Cerebellar nuclear complex (tissue), 1 donor: ENCODE results near the gene DYRK1B.

Source experiments
- DNase-seq, 2 experiments: peaks; one replicate each; lab custom pipeline; 2025; lab: John Stamatoyannopoulos, UW

Gene DYRK1B

DNA sequence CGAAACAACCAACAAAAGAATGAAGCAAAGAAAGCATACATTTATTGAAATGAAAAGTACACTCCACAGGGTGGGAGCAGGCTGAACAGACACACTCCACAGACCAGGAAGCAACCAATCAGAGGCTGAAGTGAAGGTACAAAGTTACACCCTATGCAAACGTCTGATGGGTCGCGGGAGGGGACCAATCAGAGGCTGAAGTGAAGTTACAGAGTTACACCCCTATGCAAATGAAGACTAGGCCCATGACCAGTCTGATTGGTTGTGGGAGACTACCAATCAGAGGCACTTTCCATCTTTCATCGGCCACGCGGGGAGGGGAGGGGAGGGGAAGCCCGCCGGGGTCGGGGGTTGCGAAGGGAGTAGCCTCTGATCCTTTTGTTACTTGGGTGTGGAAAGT is 24.6 kb upstream of the DYRK1B start:
- DNase-seq = no peak

DNA sequence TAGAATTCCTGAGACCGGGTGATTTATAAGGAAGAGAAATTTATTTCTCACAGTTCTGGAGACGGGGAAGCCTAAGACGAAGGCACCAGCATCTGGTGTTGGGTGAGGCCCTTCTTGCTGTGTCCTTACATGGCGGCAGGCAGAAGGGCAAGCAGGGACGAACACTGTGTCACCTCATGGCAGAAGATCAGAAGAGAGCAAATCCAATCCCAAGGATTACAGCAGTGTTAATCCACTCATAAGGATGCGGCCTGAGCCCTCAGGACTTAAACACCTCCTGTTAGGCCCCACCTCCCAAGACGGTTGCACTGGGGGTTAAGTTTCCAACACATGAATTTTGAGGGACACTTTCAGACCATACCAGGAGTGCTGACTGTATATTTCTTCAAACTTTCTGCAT is 18.9 kb upstream of the DYRK1B start:
- DNase-seq = no peak

DNA sequence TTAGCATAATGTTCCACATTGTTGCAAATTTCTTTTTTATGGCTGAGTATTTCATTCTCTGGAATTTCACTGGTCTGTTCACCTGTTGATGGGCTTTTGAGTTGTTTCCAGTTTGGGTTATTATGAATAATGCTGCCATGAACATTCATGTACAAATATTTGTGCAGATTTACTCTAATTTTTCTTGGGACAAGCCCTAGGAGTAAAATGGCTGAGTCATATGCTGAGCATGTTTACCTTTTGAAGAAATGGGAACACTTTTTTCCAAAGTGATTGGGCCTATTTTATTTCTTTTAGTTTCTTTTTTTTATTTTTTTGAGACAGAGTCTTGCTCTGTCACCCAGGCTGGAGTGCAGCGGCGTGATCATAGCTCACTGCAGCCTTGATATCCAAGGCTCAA is 16.9 kb upstream of the DYRK1B start:
- DNase-seq = no peak

DNA sequence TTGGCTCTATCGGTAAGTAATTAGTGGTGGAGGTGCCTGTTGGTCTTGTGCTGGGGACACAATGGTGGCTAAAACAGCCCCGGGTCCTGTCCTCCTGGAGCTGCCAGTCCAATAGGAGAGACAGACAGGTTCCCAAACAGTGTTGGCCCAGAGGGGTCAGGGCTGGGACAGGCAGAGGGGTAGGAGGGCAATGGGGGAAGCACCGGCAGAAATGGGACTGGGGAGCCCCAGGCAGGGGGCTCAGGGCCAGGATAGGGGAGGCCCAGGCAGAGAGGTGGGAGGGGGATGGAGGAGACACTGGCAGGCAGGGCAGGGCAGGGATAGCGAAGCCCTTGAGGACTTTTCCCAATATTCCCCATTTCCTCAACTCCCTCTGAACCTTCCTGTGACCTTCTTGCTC is 14.4 kb upstream of the DYRK1B start:
- no peak for DNase-seq

DNA sequence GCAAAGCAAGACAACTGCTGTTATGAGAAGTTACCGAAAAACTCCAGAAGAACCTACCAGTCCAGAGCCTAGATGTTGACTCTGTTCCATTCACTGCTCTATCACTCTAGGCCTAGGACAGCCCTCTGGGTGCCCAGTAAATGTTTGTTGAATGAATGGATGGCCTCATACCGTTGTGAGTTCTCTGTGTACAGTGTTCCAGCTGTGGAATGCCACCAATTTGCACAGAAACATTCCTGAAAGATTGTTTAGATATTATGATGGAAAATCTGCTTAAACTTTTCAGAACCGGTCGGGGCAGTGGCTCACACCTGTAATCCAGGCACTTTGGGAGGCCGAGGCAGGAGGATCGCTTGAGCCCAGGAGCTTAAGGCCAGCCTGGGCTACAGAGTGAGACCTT is 13.6 kb upstream of the DYRK1B start:
- no peak for DNase-seq

DNA sequence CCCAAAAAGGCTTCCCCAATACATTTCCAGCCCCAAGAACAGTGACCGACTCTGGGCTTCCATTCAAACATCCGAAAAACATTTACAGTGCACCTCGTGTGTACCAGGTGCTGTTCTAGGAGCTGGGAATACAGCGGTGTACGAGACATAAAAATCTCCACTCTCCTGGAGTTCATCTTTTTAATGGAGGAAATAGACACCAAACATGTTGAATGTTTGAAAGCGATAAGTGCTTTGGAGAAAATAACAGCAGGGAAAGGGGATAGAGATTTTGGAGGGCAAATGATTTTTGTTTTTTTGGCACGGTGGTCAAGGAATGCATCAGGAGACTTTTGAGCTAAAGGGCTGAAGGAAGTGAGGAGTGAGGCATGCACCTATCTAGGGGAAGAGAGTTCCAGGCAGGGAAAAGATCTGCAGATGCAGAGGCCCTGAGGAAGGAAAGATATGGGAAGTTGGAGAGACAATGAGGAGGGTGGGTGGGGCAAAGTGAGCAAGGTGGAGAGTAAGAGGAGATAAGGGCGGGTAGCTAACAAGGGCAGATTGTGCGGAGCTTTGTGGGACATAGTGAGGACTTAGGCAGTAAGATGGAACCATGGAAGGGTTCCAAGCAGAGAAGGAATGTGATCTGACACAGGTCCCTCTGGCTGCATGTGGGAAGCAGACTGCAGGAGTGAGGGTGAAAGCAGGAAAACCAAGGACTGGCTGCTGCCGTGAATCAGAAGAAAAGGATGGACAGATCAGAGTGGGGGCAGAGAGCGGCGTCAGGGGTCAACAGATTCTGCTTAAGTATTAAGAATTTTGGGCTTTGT is 12.9 kb upstream of the DYRK1B start:
- no peak for DNase-seq

DNA sequence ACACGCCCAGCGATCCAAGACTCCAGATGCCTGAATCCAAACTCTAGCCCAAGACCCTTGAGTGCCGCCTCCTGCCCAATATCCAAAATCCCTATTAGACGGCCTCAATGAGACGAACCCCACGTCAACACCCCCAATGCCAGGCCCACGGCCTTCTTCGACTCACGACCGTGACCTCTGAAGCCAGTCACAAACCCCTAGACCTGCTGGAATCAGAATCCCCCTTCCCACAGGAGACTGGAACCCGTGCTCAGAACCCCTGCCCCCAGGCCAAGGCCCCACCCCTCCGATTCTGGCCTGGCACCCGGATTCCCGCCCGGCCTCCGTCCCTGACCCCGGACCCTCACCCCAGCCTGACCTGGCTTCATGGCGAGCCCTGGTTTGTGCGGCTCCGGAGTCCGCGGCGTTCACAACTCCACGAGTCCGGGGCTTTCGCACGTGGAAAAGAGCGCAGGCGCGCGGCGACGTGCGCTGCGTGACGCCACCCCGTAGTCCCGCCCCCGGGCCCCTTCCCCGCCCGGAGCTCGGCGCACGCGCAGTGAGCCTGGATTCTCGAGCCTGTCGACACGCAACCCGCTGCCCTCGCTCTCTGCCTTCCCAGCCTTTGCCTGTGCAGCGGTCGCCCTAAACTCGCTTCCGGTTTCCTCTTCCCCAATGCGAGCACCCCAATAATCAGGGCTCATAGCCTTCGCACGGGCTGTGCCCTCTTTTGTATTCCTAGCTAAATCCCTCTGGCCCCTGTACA is 12.1 kb upstream of the DYRK1B start, which contains the start of gene FBL:
TSS of gene FBL (minus strand) at position 447 of the 745 bp plus-strand sequence. CDS start at position 368, 79 bp downstream.
- DNase-seq = peak; percentile 22 to 80

DNA sequence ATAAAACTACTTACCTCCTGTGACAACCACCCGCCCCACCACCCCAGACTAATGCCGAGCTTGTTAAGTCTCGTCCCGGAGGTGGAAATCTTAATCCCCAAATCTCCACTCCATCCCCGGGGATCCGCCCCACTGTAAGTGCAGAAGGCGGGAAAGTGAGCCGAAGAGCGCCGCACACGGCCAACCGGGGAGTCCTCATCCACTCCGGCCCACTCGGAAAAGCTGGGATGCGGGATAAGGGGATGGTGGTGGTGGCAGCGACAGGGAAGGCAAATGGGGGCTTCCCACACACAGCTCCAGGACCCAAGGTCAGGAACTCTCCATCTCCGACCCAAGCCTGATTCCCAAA is 11.6 kb upstream of the DYRK1B start:
- no peak for DNase-seq

DNA sequence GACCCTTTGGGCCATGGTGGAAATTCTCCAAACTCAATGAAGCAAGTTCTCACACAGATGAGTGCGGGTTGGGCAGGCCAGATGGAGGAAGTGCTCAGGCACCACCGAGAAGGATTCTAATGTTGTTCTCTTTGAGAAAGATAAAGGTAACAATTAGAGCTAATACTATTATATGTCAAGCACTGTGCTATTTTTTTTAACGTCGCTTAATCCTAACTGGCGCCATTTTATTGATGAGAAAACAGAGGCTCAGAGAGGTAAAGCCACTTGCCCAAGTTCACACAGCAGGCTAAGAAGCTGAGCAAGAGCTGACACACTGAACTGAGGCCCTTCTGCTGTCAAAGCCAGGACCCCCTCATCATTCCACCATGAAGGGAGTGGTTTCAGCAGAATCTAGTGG is 11.2 kb upstream of the DYRK1B start:
- DNase-seq = no peak

DNA sequence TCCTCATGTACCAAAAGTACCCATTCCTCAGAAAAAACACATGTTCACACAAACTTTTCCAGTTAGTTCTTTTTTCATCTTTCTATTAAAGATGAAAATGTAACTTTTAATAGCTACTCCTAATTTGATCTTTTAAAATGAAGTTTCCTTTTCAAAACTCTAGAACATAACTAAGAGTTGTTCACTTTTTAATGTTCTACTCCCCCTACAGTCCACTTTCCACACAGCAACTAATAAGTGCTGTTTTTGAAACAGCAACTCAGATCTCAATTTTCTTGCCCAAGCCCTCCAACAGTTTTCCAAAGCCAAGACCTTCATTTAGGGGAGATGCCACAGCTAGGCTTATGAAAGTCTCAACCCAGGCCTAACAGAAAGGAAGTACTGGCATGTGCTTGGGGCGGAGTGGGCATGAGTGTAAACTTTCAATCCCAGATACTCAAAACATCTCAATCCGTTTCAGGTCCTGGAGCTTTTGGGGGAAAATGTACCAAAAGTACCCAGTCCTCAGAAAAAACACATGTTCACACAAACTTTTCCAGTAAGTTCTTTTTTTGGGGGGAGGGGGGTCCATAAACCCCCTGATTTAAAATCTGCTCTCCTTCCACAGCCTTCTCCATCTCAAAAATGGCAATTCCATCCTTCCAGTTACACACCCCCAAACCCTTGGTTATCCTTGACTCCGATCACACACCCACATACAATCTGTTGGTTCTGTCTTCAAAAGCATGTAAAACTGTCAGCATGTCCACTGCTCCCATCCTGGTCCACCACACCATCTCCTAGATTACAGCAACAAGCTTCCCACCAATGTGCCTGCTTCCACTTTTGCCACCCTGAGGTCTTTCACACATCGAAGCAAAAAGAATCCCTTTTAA is 10.2 kb upstream of the DYRK1B start:
- no peak for DNase-seq

DNA sequence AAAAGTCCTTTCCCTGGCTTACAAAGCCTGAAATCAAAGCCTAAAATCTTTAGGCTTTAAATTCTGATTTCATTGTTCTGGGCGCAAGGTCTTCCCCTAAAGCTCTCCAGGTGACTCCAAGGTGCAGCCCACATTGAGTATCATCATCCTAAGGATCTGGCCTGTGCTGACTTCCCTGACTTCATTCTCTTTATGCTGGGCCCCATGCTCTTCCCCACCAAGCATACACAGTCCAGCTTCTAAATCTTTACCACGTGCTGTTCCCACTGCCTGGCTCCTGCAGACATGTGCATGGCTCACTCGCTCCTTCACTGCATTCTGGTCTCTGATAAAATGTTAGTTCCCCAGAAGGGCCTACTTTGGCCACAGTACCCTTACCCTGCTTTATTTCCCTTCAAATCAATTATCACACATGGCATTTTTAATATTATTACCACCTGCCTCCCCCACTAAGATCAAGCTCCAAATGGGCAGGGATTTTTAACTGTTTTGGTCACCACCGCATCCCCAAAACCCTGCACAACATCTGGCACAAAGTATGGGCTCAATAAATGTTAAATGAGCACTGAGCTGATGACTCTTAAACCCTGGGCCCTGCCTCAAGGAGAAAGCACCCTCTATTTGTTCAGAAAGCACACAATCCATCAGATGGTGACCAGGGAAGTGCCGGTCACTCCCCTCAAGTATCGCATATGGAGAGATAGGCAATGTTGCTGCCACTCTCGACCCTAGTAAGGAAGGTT is 8.9 kb upstream of the DYRK1B start:
- DNase-seq = no peak

DNA sequence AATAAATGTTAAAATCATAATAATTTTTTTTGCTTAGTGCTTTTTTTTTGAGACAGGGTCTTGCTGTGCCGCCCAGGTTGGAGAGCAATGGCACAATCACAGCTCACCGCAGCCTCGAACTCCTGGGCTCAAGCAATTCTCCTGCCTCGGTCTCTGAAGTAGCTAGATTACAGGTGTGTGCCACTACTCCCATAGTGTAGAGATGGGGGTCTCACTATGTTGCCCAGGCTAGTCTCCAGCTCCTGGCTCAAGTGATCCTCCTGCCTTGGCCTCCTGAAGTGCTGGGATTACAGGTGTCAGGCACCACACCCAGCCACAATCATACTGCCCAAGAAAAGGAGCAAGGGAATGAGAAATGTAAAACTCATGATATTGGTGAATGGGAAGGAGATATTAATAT is 7.1 kb upstream of the DYRK1B start:
- no peak for DNase-seq

DNA sequence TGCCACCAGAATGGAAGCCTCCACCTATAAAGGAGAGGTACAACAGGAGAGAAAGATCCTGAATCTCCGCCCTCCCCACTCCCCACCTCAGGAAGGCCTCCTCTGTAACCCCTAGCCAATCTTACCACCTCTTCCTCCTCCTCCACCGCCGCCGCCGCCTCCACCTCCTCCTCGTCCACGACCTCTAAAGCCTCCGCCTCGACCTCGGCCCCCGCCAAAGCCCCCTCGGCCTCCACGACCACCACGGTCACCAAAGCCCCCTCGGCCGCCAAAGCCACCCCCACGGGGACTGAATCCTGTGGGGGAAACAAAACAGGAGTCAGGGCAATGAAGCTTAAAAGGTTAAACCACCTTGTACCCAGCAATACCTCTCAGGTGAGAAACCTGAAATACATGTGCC is 6.5 kb upstream of the DYRK1B start:
- no peak for DNase-seq

DNA sequence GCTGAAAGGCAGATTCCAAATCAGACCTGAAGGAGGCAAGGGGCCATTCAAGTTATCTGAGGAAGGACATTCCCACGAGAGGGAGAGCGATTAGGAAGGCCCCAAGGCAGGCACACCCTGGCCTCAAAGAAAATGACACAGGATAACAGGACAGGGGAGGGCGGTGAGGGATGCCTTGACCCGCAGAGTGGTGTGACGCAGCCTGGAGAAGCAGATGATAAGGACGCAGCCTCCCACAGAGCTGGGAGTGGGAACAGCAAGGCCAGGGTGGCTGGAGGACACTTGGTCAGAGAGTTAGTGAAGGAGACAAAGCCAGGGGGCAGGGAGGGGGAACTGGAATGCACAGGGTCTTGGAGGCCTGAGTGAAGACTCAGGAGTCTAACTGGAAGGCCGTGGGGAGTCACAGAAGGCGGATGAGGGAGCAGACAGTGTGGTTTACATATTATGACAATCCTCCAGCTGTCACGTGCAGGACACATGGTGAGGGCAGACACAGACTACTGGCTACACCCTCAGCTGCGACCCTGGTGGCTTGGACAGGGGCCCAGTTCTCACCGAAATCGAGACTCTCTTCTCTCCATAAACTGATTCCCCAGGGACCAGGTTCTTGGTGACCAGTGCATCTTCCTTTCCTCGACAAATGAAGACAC is 5.8 kb upstream of the DYRK1B start:
- DNase-seq = no peak

DNA sequence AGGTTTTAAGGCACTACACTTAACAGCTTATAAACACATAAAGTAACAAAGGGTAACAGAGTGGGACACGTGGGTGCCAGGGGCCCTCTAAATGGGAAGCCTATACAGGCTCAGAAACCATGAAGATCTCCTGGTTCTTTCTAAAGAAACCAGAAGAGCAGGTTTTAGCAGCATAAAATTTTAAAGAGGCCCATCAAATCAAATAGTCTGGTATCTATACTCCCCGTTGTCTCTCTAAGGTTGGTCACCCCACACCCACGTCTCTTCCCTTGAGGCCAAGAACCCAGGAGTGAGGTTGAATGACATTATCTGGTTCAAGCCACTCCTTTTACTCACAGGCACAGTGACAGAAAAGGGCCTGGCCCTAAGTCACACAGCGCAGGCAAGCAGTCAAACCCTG is 4.6 kb upstream of the DYRK1B start:
- DNase-seq = no peak

DNA sequence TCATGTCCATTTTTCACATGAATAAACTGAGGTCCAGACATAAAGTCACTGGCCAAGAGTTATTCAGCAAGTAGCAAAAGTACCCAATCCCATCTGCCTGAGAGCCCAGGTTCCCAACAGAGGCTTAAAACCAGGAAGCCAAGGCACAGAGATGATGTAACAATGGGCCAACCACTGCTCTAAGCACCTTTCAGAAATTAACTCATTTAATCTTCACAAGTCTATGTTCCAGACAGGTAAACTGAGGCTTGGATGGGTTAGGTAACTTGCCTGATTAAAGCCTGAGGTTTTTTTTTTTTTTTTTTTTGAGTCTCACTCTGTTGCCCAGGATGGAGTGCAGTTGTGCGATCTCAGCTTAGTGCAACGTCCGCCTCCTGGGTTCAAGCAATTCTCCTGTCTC is 4.0 kb upstream of the DYRK1B start:
- DNase-seq = no peak

DNA sequence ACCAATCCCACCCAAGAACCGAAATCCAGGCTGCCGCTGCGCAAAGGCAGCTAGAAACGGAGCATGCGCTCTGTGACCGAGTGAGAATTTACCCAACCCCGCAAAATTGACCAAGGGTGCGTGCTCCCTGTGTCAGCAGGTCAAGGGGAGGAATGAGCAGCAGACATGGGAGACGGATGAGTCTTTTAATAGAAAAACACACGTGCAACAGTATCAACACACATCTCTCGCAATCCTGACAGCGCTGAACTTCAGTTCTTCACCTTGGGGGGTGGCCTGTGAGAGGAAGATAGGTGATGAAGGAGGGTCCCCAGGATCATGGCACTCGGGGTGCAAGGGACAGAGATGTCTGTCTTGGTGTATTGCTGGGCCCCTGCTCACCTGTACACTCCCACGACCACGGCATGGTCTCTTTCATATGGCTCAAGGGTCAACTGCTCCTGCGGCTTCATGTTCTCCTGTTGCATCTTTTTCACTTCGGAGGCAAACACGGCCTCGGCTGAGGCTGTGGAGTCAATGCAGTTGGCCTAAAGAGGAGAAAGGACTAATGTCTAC is 402 bp upstream of the DYRK1B start:
- DNase-seq = no peak

DNA sequence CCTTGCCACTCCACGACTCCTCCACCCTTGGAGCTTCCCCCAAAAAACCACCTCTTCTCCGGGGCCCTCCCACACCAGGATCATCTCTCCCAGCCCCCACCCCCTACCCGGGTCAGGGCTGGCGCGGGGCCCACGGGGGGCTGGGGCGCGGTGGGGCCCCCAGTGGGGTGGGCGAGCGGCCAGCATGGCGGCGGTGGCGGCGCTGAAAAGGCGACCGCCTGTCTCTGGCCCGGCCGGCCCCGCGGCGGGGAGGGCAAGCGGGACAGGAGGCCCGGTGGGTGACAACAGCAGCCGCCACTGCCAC is 850 bp downstream of the DYRK1B start:
- no peak for DNase-seq

DNA sequence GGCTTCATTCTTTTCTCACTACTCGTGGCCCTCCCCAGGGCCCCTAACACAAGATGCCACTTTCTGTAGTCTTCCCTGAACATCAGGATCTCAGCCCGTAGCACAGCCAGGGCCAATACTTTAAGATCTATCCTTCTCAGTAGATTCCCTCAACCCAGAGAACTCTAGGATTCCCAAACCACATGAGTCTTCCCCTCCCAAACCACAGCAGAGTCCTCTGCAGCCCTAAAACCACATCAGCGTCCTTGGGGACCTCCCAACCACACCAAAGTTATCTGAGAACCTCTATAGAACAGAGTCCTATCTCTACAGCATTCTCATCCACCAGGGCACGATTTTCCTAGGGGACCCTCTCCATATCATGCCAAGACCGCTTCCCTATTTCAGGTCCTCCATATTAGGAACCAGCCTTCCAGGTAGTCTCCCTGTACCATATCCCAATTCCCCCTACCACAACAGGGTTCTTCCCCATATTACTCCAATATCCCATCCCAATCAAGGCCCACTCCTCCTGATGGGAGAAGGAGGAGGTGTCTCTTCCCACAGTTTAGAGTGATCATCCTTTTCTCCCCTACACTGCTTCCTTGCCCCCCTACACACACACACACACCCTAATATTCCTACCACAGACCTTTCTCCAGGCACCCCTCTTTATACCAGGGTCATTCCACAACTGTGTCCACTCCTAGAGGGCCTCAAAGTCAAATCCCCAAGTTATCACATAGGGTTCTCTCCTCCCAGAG is 1.4 kb downstream of the DYRK1B start:
- no peak for DNase-seq

DNA sequence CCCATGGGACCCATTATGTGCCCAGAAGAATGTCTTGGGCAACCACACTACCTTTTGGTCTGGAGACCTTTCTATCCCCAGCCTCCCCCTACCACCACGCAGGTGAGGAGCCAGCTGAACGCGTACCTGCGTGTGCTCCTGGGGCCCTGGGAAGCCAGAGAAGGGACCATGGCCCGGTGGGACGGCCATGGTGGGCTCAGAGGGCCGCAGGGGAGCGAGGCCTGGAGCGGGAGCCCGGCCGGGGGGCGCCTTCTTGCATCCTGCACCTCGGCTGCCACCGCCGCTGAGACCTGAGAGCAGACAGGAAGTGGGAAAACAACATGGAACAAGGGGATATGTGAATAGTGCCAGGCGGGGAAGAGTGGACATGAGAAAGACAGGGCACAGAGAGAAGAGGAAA is 2.3 kb downstream of the DYRK1B start:
- DNase-seq = no peak

DNA sequence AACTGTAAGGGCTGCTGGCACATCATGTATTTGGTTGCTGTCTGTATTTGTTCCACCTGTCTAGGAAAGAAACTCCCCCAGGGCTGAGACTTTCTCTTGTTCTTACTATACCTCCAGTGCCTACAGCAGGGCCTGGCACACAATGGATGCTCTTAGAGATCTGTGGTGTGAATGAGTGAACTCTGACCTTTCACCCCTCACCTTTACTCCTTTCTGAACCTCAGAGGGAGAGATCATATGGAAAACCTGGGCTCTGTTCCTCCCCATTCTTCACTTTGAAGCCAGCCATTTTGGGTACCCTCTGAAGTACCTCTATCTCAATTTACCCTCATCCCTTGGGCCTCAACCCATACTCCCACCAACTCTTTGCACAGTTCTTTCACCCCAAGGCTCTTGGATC is 3.1 kb downstream of the DYRK1B start:
- no peak for DNase-seq
